Fibroblast of the aortic adventitia (primary cell): ENCODE data around the gene MGAT4A. TPM values are rescaled to one million over a fixed set of nuclear protein-coding genes. Genes with fewer than 3 reads are reported as not detected.

Experiments
- DNase-seq: peaks from one replicate; pipeline ENCODE4 v3.0.0-alpha.2; 2010; ENCODE audit warnings: low read depth
- H3K4me3 ChIP-seq: 2 replicates; pipeline ENCODE4 v1.5.1; 2011; ENCODE audit warnings: low read depth, mild to moderate bottlenecking, control low read depth, low read length, moderate library complexity
- total RNA-seq: library from RNA; depleted of rRNA; stranded (reverse); fragments of >200 nt; gene quantifications from 2 replicates; pipeline ENCODE4 v1.2.3, GENCODE V29; 2012; ENCODE audit warnings: low replicate concordance
- TF ChIP-seq, protein P1 (sequence below): IDR thresholded peaks from 2 replicates; pipeline ENCODE4 v1.5.1; 2011; ENCODE audit warnings: mild to moderate bottlenecking, low read length, control low read depth, inconsistent platforms; ENCODE audit not compliant: insufficient read depth

MGAT4A gene
- total RNA-seq, 1 donor = 0.36 TPM

DNA sequence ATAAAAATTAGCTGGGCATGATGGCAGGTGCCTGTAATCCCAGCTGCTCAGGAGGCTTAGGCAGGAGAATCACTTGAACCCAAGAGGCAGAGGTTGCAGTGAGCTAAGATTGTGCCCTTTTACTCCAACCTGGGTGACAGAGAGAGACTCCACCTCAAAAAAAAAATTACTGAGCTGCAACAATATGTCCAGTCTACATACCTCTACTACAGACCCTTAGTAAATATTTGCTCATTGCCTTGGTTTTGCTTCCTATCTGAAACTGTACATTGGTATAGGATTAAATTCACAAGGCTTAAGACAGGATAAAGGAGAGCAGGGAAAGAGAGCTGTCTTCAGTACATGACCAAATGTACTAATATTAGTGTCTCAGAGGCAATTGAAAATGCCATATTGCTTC, 8.1 kb upstream of the MGAT4A start:
- TF ChIP-seq, protein P1, sequence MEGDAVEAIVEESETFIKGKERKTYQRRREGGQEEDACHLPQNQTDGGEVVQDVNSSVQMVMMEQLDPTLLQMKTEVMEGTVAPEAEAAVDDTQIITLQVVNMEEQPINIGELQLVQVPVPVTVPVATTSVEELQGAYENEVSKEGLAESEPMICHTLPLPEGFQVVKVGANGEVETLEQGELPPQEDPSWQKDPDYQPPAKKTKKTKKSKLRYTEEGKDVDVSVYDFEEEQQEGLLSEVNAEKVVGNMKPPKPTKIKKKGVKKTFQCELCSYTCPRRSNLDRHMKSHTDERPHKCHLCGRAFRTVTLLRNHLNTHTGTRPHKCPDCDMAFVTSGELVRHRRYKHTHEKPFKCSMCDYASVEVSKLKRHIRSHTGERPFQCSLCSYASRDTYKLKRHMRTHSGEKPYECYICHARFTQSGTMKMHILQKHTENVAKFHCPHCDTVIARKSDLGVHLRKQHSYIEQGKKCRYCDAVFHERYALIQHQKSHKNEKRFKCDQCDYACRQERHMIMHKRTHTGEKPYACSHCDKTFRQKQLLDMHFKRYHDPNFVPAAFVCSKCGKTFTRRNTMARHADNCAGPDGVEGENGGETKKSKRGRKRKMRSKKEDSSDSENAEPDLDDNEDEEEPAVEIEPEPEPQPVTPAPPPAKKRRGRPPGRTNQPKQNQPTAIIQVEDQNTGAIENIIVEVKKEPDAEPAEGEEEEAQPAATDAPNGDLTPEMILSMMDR = no peak
- DNase-seq = no peak
- H3K4me3 ChIP-seq = no peak overlapping the region

- no peak for DNase-seq
- TF ChIP-seq, protein P1 = no peak
These were observed 7.4 kb upstream of the MGAT4A start for GRCh38 chr2:98738304-98738703.

DNA sequence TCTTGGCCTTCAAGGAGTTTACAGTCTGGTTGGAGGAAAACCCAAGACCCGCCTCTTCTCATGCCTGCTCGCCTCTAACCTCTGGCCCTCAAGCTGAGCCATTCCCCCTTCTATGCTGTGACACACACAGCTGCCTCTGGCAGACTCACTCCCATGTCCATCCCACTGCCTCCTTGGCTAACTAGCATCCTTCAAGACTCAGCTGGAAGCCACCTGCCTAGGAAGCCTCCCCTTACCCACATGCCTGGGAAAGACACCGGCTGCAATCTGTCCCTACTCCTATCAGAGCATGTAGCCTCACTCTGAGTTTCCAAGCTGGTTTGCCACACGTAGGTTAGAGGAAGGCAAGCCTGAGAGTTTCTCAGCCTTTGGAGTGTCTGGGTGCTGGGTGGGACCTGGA, 6.9 kb upstream of the MGAT4A start:
- DNase-seq = no peak
- TF ChIP-seq, protein P1 = no peak
- no peak overlapping the region for H3K4me3 ChIP-seq

More at GRCh38 chr2:98738304-98738703, 7.4 kb upstream of the MGAT4A start:
- H3K4me3 ChIP-seq = no peak overlapping the region

DNA sequence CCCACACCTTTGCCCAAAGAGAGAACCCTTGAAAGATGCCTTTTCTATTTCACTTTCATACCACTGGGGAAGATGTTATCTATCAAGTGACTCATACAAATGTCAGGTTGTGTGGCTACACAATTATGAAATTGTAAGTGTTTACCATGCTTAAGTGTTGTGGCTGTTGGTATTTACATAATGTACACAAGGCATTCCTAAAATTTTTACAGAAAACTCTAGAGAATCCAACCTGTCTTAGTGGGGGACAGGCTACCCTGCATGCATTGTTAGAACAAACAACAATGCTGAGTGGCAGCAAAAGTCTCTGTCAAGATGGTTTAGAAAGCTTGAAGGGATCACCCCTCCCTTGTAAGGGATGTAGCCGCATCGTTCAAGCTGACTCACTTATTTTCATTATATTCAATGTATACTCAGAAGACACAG, 5.5 kb upstream of the MGAT4A start:
- H3K4me3 ChIP-seq = no peak overlapping the region
- TF ChIP-seq, protein P1 = no peak
- no peak for DNase-seq

GRCh38 chr2:98734823-98735260, 3.9 kb upstream of the MGAT4A start:
- TF ChIP-seq, protein P1 = no peak
- DNase-seq = no peak
- H3K4me3 ChIP-seq = no peak overlapping the region

DNA sequence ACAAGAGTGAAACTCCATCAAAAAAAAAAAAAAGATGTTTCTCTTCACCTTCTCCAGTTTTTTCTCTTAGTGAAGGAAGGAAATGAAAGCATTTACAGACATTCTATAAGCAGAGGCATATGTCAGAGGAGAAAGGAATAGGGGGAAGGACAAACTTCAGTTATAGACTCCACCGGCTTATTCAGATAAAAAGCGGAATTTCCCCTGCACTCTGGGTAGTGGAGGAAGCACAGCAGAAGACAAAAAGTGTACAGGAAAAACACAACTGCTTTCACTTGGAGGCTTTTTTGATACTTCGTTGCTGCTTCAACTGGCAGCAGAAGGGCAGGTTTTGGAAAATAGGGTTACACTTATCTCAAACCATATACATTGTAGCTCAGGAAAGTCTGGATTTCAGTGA, 3.2 kb upstream of the MGAT4A start:
- TF ChIP-seq, protein P1 = no peak
- no peak for DNase-seq
- no peak overlapping the region for H3K4me3 ChIP-seq

DNA sequence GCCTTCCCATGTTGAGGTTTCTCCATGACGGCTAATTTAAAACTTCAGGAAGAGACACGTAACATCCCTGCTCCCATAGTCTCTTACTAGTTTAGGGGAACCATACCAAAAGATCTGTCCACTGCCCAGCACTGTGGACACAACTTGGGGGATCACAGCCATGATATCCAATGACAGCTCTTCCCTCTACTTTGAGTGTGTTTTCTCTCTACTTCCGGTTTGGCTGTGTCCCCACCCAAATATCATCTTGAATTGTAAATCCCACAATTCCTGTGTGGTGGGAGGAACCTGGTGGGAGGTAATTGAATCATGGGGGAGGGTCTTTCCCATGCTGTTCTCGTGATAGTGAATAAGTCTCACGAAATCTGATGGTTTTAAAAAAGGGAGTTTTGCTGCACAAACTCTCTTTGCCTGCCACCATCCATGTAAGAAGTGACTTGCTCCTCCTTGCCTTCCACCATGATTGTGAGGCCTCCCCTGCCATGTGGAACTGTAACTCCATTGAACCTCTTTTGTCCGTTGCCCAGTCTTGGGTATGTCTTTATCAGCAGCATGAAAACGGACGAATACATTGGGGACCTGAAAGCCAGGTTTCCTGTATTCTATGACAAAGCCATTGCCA, 1.6 kb upstream of the MGAT4A start:
- no peak for DNase-seq
- TF ChIP-seq, protein P1 = no peak
- H3K4me3 ChIP-seq = no peak overlapping the region
